ENCODE results near the gene SLC39A10. TPM values are rescaled to one million over a fixed set of nuclear protein-coding genes. Genes with fewer than 3 reads are reported as not detected.

Gene SLC39A10
- total and polyA plus RNA-seq, 7 donors, result 0.60 to 15.4 (median 9.6) TPM

GRCh38 chr2:195633974-195634373 lies 23.1 kb upstream of the SLC39A10 start:
- WGBS, 2 donors, result 81 to 92% methylated on average over 3 of the region's 3 CpGs
- Histone ChIP-seq H3K36me3 (no peaks in the 10 kb centered on the region), H3K27me3 (no peaks in the 10 kb centered on the region), H3K4me1 (no peaks in the 10 kb centered on the region), H3K27ac (no peak overlapping the region), H3K4me3 (no peak overlapping the region), H3K9me3 (no peaks in the 10 kb centered on the region)
- no peak for DNase-seq
- intact Hi-C loops (cut with DNase I), result no loop called here
- TF ChIP-seq POLR2AphosphoS5 (IDR thresholded peaks at IDR 0.05), result no peak
- TF ChIP-seq CTCF (IDR thresholded peaks at IDR 0.05), result no peak
- no peak for TF ChIP-seq EP300 (IDR thresholded peaks at IDR 0.05)
- no peak for TF ChIP-seq POLR2A (IDR thresholded peaks at IDR 0.05)

- no peaks in the 10 kb centered on the region for H3K9me3 ChIP-seq
- TF ChIP-seq EP300 (IDR thresholded peaks at IDR 0.05), result no peak
- TF ChIP-seq POLR2A (IDR thresholded peaks at IDR 0.05), result no peak
- TF ChIP-seq CTCF (IDR thresholded peaks at IDR 0.05), result no peak
- TF ChIP-seq POLR2AphosphoS5 (IDR thresholded peaks at IDR 0.05), result no peak
- H3K27me3 ChIP-seq, result no peaks in the 10 kb centered on the region
- no peak overlapping the region for H3K27ac ChIP-seq
- no peaks in the 10 kb centered on the region for H3K36me3 ChIP-seq
- intact Hi-C loops (cut with DNase I), result no loop called here
- no peak overlapping the region for H3K4me3 ChIP-seq
- H3K4me1 ChIP-seq, result no peaks in the 10 kb centered on the region
- DNase-seq, result no peak
These were observed 20.1 kb upstream of the SLC39A10 start for GRCh38 chr2:195636890-195637289.

GRCh38 chr2:195638750-195639149 lies 18.3 kb upstream of the SLC39A10 start:
- intact Hi-C loops (cut with DNase I), result no loop called here
- H3K27me3 ChIP-seq, result no peaks in the 10 kb centered on the region

GRCh38 chr2:195639238-195639858 lies 17.7 kb upstream of the SLC39A10 start:
- intact Hi-C loops (cut with DNase I), result no loop called here
- no peaks in the 10 kb centered on the region for H3K27me3 ChIP-seq
- TF ChIP-seq POLR2A (IDR thresholded peaks at IDR 0.05), result no peak
- TF ChIP-seq POLR2AphosphoS5 (IDR thresholded peaks at IDR 0.05), result no peak
- TF ChIP-seq CTCF (IDR thresholded peaks at IDR 0.05), result no peak
- no peak for TF ChIP-seq EP300 (IDR thresholded peaks at IDR 0.05)
- 95% methylated on average over 7 of the region's 7 CpGs for WGBS, 2 donors
- no peak for DNase-seq
- H3K4me3 ChIP-seq, result no peak overlapping the region
- H3K4me1 ChIP-seq, result no peaks in the 10 kb centered on the region
- H3K9me3 ChIP-seq, result no peaks in the 10 kb centered on the region
- no peak overlapping the region for H3K27ac ChIP-seq
- H3K36me3 ChIP-seq, result no peaks in the 10 kb centered on the region

More at GRCh38 chr2:195638750-195639149, 18.3 kb upstream of the SLC39A10 start:
- Histone ChIP-seq H3K36me3 (no peaks in the 10 kb centered on the region), H3K27ac (no peak overlapping the region), H3K9me3 (no peaks in the 10 kb centered on the region), H3K4me1 (no peaks in the 10 kb centered on the region), H3K4me3 (no peak overlapping the region)
- WGBS, 2 donors, result 96 to 97% methylated on average over 4 of the region's 4 CpGs
- no peak for DNase-seq
- TF ChIP-seq POLR2A (IDR thresholded peaks at IDR 0.05) (no peak), CTCF (IDR thresholded peaks at IDR 0.05) (no peak), POLR2AphosphoS5 (IDR thresholded peaks at IDR 0.05) (no peak), EP300 (IDR thresholded peaks at IDR 0.05) (no peak)

- WGBS, 2 donors, result 26 to 63% methylated on average over 1 of the region's 1 CpG
- no peaks in the 10 kb centered on the region for H3K4me1 ChIP-seq
These were observed 17.1 kb upstream of the SLC39A10 start for GRCh38 chr2:195639959-195640358.

More at GRCh38 chr2:195639959-195640358, 17.1 kb upstream of the SLC39A10 start:
- no peak overlapping the region for H3K27ac ChIP-seq
- DNase-seq, result no peak
- no peaks in the 10 kb centered on the region for H3K9me3 ChIP-seq
- TF ChIP-seq POLR2AphosphoS5 (IDR thresholded peaks at IDR 0.05) (no peak), CTCF (IDR thresholded peaks at IDR 0.05) (no peak), EP300 (IDR thresholded peaks at IDR 0.05) (no peak), POLR2A (IDR thresholded peaks at IDR 0.05) (no peak)
- no peaks in the 10 kb centered on the region for H3K27me3 ChIP-seq
- no peak overlapping the region for H3K4me3 ChIP-seq
- intact Hi-C loops (cut with DNase I), result no loop called here
- no peaks in the 10 kb centered on the region for H3K36me3 ChIP-seq

All from sigmoid colon (tissue), 7 donors.